Suprapubic skin (tissue), 3 donors: ENCODE data around the gene GGT5.

Experiments used
- EP300 ChIP-seq: sonication (generic); formaldehyde crosslinking; IDR thresholded peaks from one replicate; pipeline ENCODE4 v1.6.1; 2017; ENCODE audit warnings: antibody characterized with exemption
- POLR2A ChIP-seq, 2 donors: fragments of 450-650 bp; IDR thresholded peaks; one replicate each; pipeline ENCODE4 v1.6.1; 2017; ENCODE audit warnings: antibody characterized with exemption in 2 of 2, mild to moderate bottlenecking in 2 of 2, moderate library complexity in 2 of 2
- TF ChIP-seq, protein P1 (sequence below), 2 donors: fragments of 200-600 bp in 1 of 2; fragments of 450-650 bp in 1 of 2; sonication (generic) in 1 of 2; IDR thresholded peaks; one replicate each; pipeline ENCODE4 v1.5.1; 2016 to 2019; ENCODE audit warnings: antibody characterized with exemption in 2 of 2, mild to moderate bottlenecking in 1 of 2, moderate library complexity in 1 of 2

DNA sequence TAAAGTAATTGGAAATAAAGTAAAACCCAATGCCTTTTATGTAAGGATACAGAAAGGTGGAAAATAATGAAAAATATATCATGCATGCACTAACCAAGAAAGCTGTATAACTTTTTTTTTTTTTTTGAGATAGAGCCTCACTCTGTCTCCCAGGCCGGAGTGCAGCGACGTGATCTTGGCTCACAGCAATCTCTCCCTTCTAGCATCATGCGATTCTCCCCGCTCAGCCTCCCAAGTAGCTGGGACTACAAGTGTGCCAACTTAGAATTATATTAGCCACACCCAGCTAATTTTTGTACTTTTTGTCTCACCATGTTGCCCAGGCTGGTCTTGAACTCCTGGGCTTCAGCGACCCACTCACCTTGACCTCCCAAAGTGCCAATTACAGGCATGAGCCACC lies 4.5 kb downstream of the GGT5 start:
- TF ChIP-seq, protein P1, sequence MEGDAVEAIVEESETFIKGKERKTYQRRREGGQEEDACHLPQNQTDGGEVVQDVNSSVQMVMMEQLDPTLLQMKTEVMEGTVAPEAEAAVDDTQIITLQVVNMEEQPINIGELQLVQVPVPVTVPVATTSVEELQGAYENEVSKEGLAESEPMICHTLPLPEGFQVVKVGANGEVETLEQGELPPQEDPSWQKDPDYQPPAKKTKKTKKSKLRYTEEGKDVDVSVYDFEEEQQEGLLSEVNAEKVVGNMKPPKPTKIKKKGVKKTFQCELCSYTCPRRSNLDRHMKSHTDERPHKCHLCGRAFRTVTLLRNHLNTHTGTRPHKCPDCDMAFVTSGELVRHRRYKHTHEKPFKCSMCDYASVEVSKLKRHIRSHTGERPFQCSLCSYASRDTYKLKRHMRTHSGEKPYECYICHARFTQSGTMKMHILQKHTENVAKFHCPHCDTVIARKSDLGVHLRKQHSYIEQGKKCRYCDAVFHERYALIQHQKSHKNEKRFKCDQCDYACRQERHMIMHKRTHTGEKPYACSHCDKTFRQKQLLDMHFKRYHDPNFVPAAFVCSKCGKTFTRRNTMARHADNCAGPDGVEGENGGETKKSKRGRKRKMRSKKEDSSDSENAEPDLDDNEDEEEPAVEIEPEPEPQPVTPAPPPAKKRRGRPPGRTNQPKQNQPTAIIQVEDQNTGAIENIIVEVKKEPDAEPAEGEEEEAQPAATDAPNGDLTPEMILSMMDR (IDR thresholded peaks at IDR 0.05), result no peak
- TF ChIP-seq POLR2A (IDR thresholded peaks at IDR 0.05), result no peak
- TF ChIP-seq EP300, result no peak
